ENCODE data around the gene GABRA4. TPM values are rescaled to one million over a fixed set of nuclear protein-coding genes. Genes with fewer than 3 reads are reported as not detected.

The GABRA4 gene
- total RNA-seq, 4 donors from 2014 or later = 0.16 TPM; not detected in 3

GRCh38 chr4:47031751-47032404 lies 38.5 kb upstream of the GABRA4 start:
- no peak for TF ChIP-seq CTCF (IDR thresholded peaks at IDR 0.05)
- no peak for TF ChIP-seq POLR2AphosphoS5 (IDR thresholded peaks at IDR 0.05)
- TF ChIP-seq POLR2A (IDR thresholded peaks at IDR 0.05) = no peak
- no peak for TF ChIP-seq EP300 (IDR thresholded peaks at IDR 0.05; ENCODE audit: low read depth)
- peaks cover 0 to 16% (median 7%) of the 10 kb centered on the region in 4 donors for H3K4me1 ChIP-seq
- intact Hi-C loops (cut with DNase I; ENCODE audit: low total_unique reads) (no loop called here), in situ Hi-C loops (cut with MboI; ENCODE audit: low pct_ligation_motif_present in 1 of 4, low pct_unique_long_range_greater_than_20kb in 1 of 4, low sequenced_read_pairs in 3 of 4) (no loop called here)
- H3K27me3 ChIP-seq = peaks cover 27% of the 10 kb centered on the region
- H3K27ac ChIP-seq = no peak overlapping the region
- H3K4me3 ChIP-seq = peak overlapping the region in 3 of 4 donors; percentile 23 to 52 (median 38)
- H3K9me3 ChIP-seq = no peaks in the 10 kb centered on the region
- DNase-seq = peak; percentile 14
- no peaks in the 10 kb centered on the region for H3K36me3 ChIP-seq
- 7 to 12% methylated on average over 9 to 17 of the region's 19 CpGs for WGBS, 2 donors (ENCODE audit: low coverage in 1 of 2)

DNA sequence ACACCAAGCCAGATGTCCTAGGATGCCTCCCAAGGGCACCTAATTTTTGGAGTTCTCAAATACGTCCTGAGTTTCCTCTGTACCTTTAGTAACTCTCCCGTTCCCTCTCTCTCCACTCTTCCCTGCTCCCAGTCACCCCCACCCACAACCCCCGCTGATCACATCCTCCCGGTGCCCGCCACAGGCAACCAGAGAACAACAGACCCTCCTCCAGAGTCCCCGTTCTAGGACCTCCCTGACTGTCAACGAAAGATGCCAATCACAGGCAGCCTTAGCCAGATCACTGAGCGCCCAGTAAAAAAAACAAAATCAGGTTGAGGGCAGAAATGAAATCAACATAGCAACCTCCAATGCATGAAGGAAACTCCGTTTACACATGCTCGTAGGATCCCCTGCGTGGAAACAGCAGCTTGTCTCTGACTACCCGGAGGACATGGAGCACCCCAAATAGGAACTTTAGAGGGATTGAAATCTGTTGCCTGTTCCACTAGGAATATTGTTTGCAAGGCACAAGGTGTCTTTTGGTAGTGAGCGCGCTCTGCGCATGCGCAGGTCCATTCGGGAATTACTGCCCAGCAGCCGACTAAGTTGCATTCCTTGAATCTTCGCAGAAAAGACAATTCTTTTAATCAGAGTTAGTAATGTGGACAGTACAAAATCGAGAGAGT lies 37.8 kb upstream of the GABRA4 start, which contains the start of gene GABRB1:
Gene GABRB1 (plus strand): TSS at position 557 of the 668 bp plus-strand sequence.
- peaks cover 27% of the 10 kb centered on the region for H3K27me3 ChIP-seq
- no peak within 1 kb of the TSS for H3K27ac ChIP-seq
- H3K4me1 ChIP-seq = peaks cover 0 to 16% (median 7%) of the 10 kb centered on the region in 4 donors
- DNase-seq = peak; percentile 66
- H3K4me3 ChIP-seq = peak within 1 kb of the TSS; percentile 3 to 52 (median 30)
- WGBS, 2 donors (ENCODE audit: low coverage in 1 of 2) = 11 to 16% methylated on average over 5 to 20 of the region's 20 CpGs
- in situ Hi-C loops (cut with MboI; ENCODE audit: low pct_ligation_motif_present in 1 of 4, low pct_unique_long_range_greater_than_20kb in 1 of 4, low sequenced_read_pairs in 3 of 4) = no loop called here
- H3K36me3 ChIP-seq = no peaks in the 10 kb centered on the region
- no peak for TF ChIP-seq POLR2A (IDR thresholded peaks at IDR 0.05)
- TF ChIP-seq EP300 (IDR thresholded peaks at IDR 0.05; ENCODE audit: low read depth) = no peak
- no peak for TF ChIP-seq POLR2AphosphoS5 (IDR thresholded peaks at IDR 0.05)
- TF ChIP-seq CTCF (IDR thresholded peaks at IDR 0.05) = no peak
- intact Hi-C loops (cut with DNase I; ENCODE audit: low total_unique reads) = no loop called here
- no peaks in the 10 kb centered on the region for H3K9me3 ChIP-seq

DNA sequence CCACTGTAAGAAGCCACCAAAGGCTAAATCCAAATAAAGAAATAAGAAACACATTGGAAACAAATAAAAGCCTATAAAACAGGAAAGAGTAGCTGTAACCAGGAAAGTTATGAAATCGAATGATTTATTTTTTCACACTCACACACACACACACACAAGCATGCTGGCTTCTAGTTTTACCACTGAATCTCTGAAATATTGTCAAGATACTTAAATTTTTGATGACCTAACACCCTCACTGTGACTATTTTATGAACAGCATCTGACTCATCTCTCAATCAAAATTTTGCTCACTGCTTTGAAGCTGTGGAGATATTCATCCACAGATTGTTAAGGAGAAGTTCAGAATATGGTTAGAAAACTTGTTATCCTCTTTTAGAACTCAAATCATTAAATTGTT lies 24.1 kb upstream of the GABRA4 start:
- H3K36me3 ChIP-seq = no peaks in the 10 kb centered on the region

More for the DNA sequence above, 24.1 kb upstream of the GABRA4 start:
- Histone ChIP-seq H3K27ac (no peak overlapping the region), H3K27me3 (no peaks in the 10 kb centered on the region), H3K4me3 (no peak overlapping the region), H3K9me3 (no peaks in the 10 kb centered on the region), H3K4me1 (no peaks in the 10 kb centered on the region)
- TF ChIP-seq POLR2A (IDR thresholded peaks at IDR 0.05) = no peak
- TF ChIP-seq CTCF (IDR thresholded peaks at IDR 0.05) = no peak
- no peak for TF ChIP-seq POLR2AphosphoS5 (IDR thresholded peaks at IDR 0.05)
- no peak for TF ChIP-seq EP300 (IDR thresholded peaks at IDR 0.05; ENCODE audit: low read depth)
- intact Hi-C loops (cut with DNase I; ENCODE audit: low total_unique reads) (no loop called here), in situ Hi-C loops (cut with MboI; ENCODE audit: low pct_ligation_motif_present in 1 of 4, low pct_unique_long_range_greater_than_20kb in 1 of 4, low sequenced_read_pairs in 3 of 4) (no loop called here)
- 57 to 91% methylated on average over 1 of the region's 1 CpG for WGBS, 2 donors (ENCODE audit: low coverage in 1 of 2)
- DNase-seq = no peak

Data from transverse colon (tissue), 4 donors.